ENCODE data around the gene DCAF5.

- TF ChIP-seq SNRNP70 (IDR thresholded peaks at IDR 0.05; ENCODE audit: low read depth, low read length): no peak
- TF ChIP-seq YY1 (IDR thresholded peaks at IDR 0.05; ENCODE audit: insufficient read depth, insufficient replicate concordance, low read depth, low read length): no peak
- TF ChIP-seq BRCA1 (CRISPR knock-in tag; IDR thresholded peaks at IDR 0.05): no peak
- TF ChIP-seq, protein P1, sequence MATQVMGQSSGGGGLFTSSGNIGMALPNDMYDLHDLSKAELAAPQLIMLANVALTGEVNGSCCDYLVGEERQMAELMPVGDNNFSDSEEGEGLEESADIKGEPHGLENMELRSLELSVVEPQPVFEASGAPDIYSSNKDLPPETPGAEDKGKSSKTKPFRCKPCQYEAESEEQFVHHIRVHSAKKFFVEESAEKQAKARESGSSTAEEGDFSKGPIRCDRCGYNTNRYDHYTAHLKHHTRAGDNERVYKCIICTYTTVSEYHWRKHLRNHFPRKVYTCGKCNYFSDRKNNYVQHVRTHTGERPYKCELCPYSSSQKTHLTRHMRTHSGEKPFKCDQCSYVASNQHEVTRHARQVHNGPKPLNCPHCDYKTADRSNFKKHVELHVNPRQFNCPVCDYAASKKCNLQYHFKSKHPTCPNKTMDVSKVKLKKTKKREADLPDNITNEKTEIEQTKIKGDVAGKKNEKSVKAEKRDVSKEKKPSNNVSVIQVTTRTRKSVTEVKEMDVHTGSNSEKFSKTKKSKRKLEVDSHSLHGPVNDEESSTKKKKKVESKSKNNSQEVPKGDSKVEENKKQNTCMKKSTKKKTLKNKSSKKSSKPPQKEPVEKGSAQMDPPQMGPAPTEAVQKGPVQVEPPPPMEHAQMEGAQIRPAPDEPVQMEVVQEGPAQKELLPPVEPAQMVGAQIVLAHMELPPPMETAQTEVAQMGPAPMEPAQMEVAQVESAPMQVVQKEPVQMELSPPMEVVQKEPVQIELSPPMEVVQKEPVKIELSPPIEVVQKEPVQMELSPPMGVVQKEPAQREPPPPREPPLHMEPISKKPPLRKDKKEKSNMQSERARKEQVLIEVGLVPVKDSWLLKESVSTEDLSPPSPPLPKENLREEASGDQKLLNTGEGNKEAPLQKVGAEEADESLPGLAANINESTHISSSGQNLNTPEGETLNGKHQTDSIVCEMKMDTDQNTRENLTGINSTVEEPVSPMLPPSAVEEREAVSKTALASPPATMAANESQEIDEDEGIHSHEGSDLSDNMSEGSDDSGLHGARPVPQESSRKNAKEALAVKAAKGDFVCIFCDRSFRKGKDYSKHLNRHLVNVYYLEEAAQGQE (IDR thresholded peaks at IDR 0.05; ENCODE audit: borderline replicate concordance in 1 of 2, low read depth in 1 of 2, low read length in 2 of 2): no peak
- no peak for TF ChIP-seq FOXM1 (CRISPR knock-in tag; IDR thresholded peaks at IDR 0.05)
- TF ChIP-seq ATAD3A (CRISPR knock-in tag; IDR thresholded peaks at IDR 0.05): no peak
- no peak for TF ChIP-seq U2AF2 (IDR thresholded peaks at IDR 0.05; ENCODE audit: low read depth, low read length)
- no peak for TF ChIP-seq DMTF1 (CRISPR knock-in tag; IDR thresholded peaks at IDR 0.05)
- TF ChIP-seq GTF3A (CRISPR knock-in tag; conservative IDR thresholded peaks at IDR 0.05): no peak
- TF ChIP-seq JUND (CRISPR knock-in tag; IDR thresholded peaks at IDR 0.05): no peak
Observed at GRCh38 chr14:69154779-69155178, 1.9 kb upstream of the DCAF5 start.

Measured in HepG2 (cell line).